Measurements from ENCODE around the gene CCDC180.

The CCDC180 gene

GRCh38 chr9:97315550-97315949, 8.1 kb downstream of the CCDC180 start:
- H3K4me3 ChIP-seq (replicated peaks; ENCODE audit: low read depth, low read length): no peak overlapping the region
- DNase-seq (ENCODE audit: extremely low read depth, low read depth): no peak
- no peak for TF ChIP-seq CTCF (IDR thresholded peaks at IDR 0.05; ENCODE audit: low read depth, low read length, missing control alignments)

DNA sequence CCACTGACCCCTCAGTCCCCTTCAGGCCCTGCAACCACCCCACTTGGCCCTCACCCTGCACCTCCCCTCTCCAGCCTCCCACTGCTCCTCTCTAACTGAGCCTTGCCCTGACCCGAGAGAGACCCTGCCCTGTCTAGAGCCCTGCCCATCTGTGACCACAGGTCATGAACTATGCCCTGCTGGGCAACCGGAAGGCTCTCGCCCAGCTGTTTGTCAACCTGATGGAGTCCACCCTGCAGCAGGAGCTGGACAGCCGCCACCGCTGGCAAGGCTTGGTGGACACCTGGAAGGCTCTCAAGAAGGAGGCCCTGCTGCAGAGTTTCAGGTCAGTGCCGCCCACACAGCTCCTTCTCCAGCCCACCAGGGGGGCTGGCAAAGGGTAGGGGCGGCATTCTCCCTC, 9.4 kb downstream of the CCDC180 start:
- no peak overlapping the region for H3K4me3 ChIP-seq (replicated peaks; ENCODE audit: low read depth, low read length)
- DNase-seq (ENCODE audit: extremely low read depth, low read depth): no peak
- no peak for TF ChIP-seq CTCF (IDR thresholded peaks at IDR 0.05; ENCODE audit: low read depth, low read length, missing control alignments)

DNA sequence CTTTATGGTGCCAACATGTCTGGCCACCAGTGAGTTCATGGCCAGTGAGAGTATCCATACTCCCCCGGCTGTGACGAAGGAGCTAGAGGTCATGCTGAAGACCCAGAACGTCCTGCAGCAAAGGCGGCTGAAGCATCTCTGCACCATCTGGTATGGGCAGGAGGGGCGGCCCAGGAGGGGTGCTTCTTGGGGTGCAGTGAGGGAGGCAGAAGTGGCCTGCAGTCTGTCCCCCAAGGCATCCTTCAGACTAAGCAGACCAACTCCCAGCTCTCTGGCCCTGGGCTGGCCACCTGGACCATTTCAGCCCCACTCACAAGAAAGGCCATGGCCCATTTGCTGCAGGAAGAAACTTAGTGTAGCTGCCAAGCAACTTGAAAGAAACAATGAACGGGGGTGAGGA, 11.0 kb downstream of the CCDC180 start:
- no peak for TF ChIP-seq CTCF (IDR thresholded peaks at IDR 0.05; ENCODE audit: low read depth, low read length, missing control alignments)
- H3K4me3 ChIP-seq (replicated peaks; ENCODE audit: low read depth, low read length): no peak overlapping the region
- no peak for DNase-seq (ENCODE audit: extremely low read depth, low read depth)

- no peak for TF ChIP-seq CTCF (IDR thresholded peaks at IDR 0.05; ENCODE audit: low read depth, low read length, missing control alignments)
- no peak for DNase-seq (ENCODE audit: extremely low read depth, low read depth)
Measured at GRCh38 chr9:97319395-97319794, 11.9 kb downstream of the CCDC180 start.

DNA sequence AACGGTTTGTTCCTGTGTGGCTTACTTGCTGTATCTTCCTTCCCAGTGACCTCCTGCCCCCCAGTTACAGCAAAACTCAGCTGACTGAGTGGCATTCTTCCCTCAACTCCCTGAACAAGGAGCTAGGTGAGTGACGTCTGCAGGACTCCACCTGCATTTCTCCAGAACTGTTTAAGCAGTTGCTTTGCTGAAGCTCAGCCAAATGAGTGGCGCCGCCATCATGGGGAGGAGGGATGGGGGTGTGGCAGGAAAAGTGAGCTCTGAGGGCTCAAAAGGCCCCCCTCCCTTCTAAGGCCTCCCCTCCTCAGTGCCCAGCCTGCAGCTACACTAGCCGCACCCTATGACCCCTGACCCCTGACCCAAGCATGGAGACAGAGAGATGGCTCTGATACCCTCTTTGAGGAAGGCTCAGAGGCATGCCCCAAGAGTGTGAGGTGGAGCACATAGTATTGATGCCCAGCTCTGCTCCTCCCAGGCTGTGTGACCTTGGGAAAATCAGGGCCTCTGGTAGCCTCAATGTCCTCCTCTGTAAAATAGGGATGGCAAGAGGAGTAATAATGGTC, 12.7 kb downstream of the CCDC180 start:
- no peak for DNase-seq (ENCODE audit: extremely low read depth, low read depth)
- no peak overlapping the region for H3K4me3 ChIP-seq (replicated peaks; ENCODE audit: low read depth, low read length)
- no peak for TF ChIP-seq CTCF (IDR thresholded peaks at IDR 0.05; ENCODE audit: low read depth, low read length, missing control alignments)

More at GRCh38 chr9:97319395-97319794, 11.9 kb downstream of the CCDC180 start:
- H3K4me3 ChIP-seq (replicated peaks; ENCODE audit: low read depth, low read length): no peak overlapping the region

- no peak for TF ChIP-seq CTCF (IDR thresholded peaks at IDR 0.05; ENCODE audit: low read depth, low read length, missing control alignments)
- no peak overlapping the region for H3K4me3 ChIP-seq (replicated peaks; ENCODE audit: low read depth, low read length)
- DNase-seq (ENCODE audit: extremely low read depth, low read depth): no peak
Measured at GRCh38 chr9:97321251-97321650, 13.8 kb downstream of the CCDC180 start.

GRCh38 chr9:97321691-97322090, 14.2 kb downstream of the CCDC180 start:
- DNase-seq (ENCODE audit: extremely low read depth, low read depth): no peak
- no peak for TF ChIP-seq CTCF (IDR thresholded peaks at IDR 0.05; ENCODE audit: low read depth, low read length, missing control alignments)
- no peak overlapping the region for H3K4me3 ChIP-seq (replicated peaks; ENCODE audit: low read depth, low read length)
